ENCODE results near the gene HYCC1. TPM values are rescaled to one million over a fixed set of nuclear protein-coding genes. Genes with fewer than 3 reads are reported as not detected.
A peak's percentile ranks its signal among the peaks of the same experiment; 100 is the strongest.
"Not testable (repeated sequence)": the region's sequence is repeated elsewhere in the genome, so short reads cannot be mapped to it uniquely, and the experiment has no call there.

HYCC1 gene
- total RNA-seq, 1 donor from 2014 or later = 20.3 TPM

- DNase-seq (ENCODE audit: low spot score in 2 of 2, unreplicated experiment in 2 of 2) = no peak
- no peak for TF ChIP-seq CTCF (IDR thresholded peaks at IDR 0.05; ENCODE audit: unreplicated experiment)
- H3K9me3 Mint-ChIP-seq = peaks cover 7% of the 10 kb centered on the region
- H3K4me3 Mint-ChIP-seq = no peak overlapping the region
- peaks cover 4% of the 10 kb centered on the region for H3K36me3 Mint-ChIP-seq
- no peaks in the 10 kb centered on the region for H3K4me1 Mint-ChIP-seq
- no peaks in the 10 kb centered on the region for H3K27me3 Mint-ChIP-seq (ENCODE audit: low read depth)
- H3K27ac Mint-ChIP-seq = no peak overlapping the region
Observed at GRCh38 chr7:23044581-23044980, 30.7 kb upstream of the HYCC1 start.

- TF ChIP-seq CTCF (IDR thresholded peaks at IDR 0.05; ENCODE audit: unreplicated experiment) = no peak
- no peaks in the 10 kb centered on the region for H3K27me3 Mint-ChIP-seq (ENCODE audit: low read depth)
- peaks cover 4% of the 10 kb centered on the region for H3K36me3 Mint-ChIP-seq
- peaks cover 7% of the 10 kb centered on the region for H3K9me3 Mint-ChIP-seq
- H3K4me1 Mint-ChIP-seq = no peaks in the 10 kb centered on the region
- no peak overlapping the region for H3K27ac Mint-ChIP-seq
- H3K4me3 Mint-ChIP-seq = no peak overlapping the region
- no peak for DNase-seq (ENCODE audit: low spot score in 2 of 2, unreplicated experiment in 2 of 2)
Observed at GRCh38 chr7:23043441-23043840, 29.5 kb upstream of the HYCC1 start.

- H3K27ac Mint-ChIP-seq; H3K36me3 Mint-ChIP-seq; H3K4me1 Mint-ChIP-seq; H3K27me3 Mint-ChIP-seq (ENCODE audit: low read depth); DNase-seq (ENCODE audit: low spot score in 2 of 2, unreplicated experiment in 2 of 2); H3K4me3 Mint-ChIP-seq; H3K9me3 Mint-ChIP-seq: not testable (repeated sequence)
Observed at GRCh38 chr7:23039674-23040073, 25.7 kb upstream of the HYCC1 start.

GRCh38 chr7:23035542-23036371, 21.8 kb upstream of the HYCC1 start:
- H3K27ac Mint-ChIP-seq, H3K9me3 Mint-ChIP-seq: not testable (repeated sequence)

GRCh38 chr7:23027261-23027660, 13.3 kb upstream of the HYCC1 start:
- no peak for TF ChIP-seq CTCF (IDR thresholded peaks at IDR 0.05; ENCODE audit: unreplicated experiment)
- Mint-ChIP-seq H3K27me3 (ENCODE audit: low read depth) (peaks cover 7% of the 10 kb centered on the region), H3K9me3 (no peaks in the 10 kb centered on the region), H3K4me3 (no peak overlapping the region), H3K4me1 (peaks cover 7% of the 10 kb centered on the region), H3K36me3 (no peaks in the 10 kb centered on the region), H3K27ac (no peak overlapping the region)
- DNase-seq (ENCODE audit: low spot score in 2 of 2, unreplicated experiment in 2 of 2) = no peak

More at GRCh38 chr7:23035542-23036371, 21.8 kb upstream of the HYCC1 start:
- not testable (repeated sequence) for H3K36me3 Mint-ChIP-seq; H3K27me3 Mint-ChIP-seq (ENCODE audit: low read depth); H3K4me1 Mint-ChIP-seq; DNase-seq (ENCODE audit: low spot score in 2 of 2, unreplicated experiment in 2 of 2)
- peak overlapping the region; percentile 17 for H3K4me3 Mint-ChIP-seq

- DNase-seq (ENCODE audit: low spot score in 2 of 2, unreplicated experiment in 2 of 2) = no peak
- H3K36me3 Mint-ChIP-seq = no peaks in the 10 kb centered on the region
- peaks cover 8% of the 10 kb centered on the region for H3K4me1 Mint-ChIP-seq
- peaks cover 7% of the 10 kb centered on the region for H3K27me3 Mint-ChIP-seq (ENCODE audit: low read depth)
- H3K9me3 Mint-ChIP-seq = no peaks in the 10 kb centered on the region
- no peak overlapping the region for H3K4me3 Mint-ChIP-seq
- H3K27ac Mint-ChIP-seq = no peak overlapping the region
- no peak for TF ChIP-seq CTCF (IDR thresholded peaks at IDR 0.05; ENCODE audit: unreplicated experiment)
Observed at GRCh38 chr7:23026164-23026563, 12.2 kb upstream of the HYCC1 start.
